Thoracic aorta (tissue), 2 donors: Measurements from ENCODE around the gene PRR27. TPM values are rescaled to one million over a fixed set of nuclear protein-coding genes. Genes with fewer than 3 reads are reported as not detected.
"Not testable (repeated sequence)": the region's sequence is repeated elsewhere in the genome, so short reads cannot be mapped to it uniquely, and the experiment has no call there.

Experiments used
- ATAC-seq: fragments of 150-250 bp; one replicate; pipeline ENCODE4 v1.8.0; 2017; ENCODE audit warnings: low read depth; ENCODE audit not compliant: insufficient number of reproducible peaks, low FRiP score
- DNase-seq: peaks from one replicate; pipeline ENCODE4 v3.0.0-alpha.2; 2020; ENCODE audit warnings: low spot score
- H3K27ac ChIP-seq, 2 donors: fragments of 200-600 bp; sonication (generic); 1 replicate in 1 of 2; 2 replicates in 1 of 2; pipeline ENCODE4 v1.5.1; 2016; ENCODE audit warnings: mild to moderate bottlenecking in 2 of 2, moderate library complexity in 2 of 2
- H3K27me3 ChIP-seq: fragments of 200-600 bp; sonication (generic); replicated peaks from 2 replicates; pipeline ENCODE4 v1.6.0; 2016; ENCODE audit warnings: mild to moderate bottlenecking; ENCODE audit not compliant: insufficient read depth
- H3K36me3 ChIP-seq: fragments of 200-600 bp; sonication (generic); one replicate; pipeline ENCODE4 v1.5.1; 2016
- H3K4me1 ChIP-seq, 2 donors: fragments of 200-600 bp; sonication (generic); 1 replicate in 1 of 2; 2 replicates in 1 of 2; pipeline versions ENCODE4 v1.5.1 to v1.6.0; 2016; ENCODE audit warnings: low read depth in 2 of 2, mild to moderate bottlenecking in 1 of 2; ENCODE audit not compliant: control insufficient read depth in 1 of 2
- H3K4me3 ChIP-seq: fragments of 200-600 bp; sonication (generic); 2 replicates; pipeline ENCODE4 v1.5.1; 2016; ENCODE audit warnings: mild to moderate bottlenecking
- H3K9me3 ChIP-seq: fragments of 200-600 bp; sonication (generic); 2 replicates; pipeline ENCODE4 v1.5.1; 2016
- total RNA-seq, 2 donors: library from RNA; depleted of rRNA; stranded (reverse); fragments of >200 nt; gene quantifications; one replicate each; pipeline versions ENCODE4 v1.1.0 to v1.2.3, GENCODE V29; 2016
- TF ChIP-seq, protein P1 (sequence below): fragments of 200-600 bp; sonication (generic); IDR thresholded peaks from one replicate; pipeline ENCODE4 v1.5.1; 2019; ENCODE audit warnings: antibody characterized with exemption

Gene PRR27
- total RNA-seq, 2 donors from 2014 or later, result not detected

- H3K4me3 ChIP-seq, result no peak overlapping the region
- no peaks in the 10 kb centered on the region for H3K4me1 ChIP-seq
- H3K27me3 ChIP-seq, result no peaks in the 10 kb centered on the region
- DNase-seq (no peak), ATAC-seq (no peak)
- H3K36me3 ChIP-seq, result no peaks in the 10 kb centered on the region
- TF ChIP-seq, protein P1, sequence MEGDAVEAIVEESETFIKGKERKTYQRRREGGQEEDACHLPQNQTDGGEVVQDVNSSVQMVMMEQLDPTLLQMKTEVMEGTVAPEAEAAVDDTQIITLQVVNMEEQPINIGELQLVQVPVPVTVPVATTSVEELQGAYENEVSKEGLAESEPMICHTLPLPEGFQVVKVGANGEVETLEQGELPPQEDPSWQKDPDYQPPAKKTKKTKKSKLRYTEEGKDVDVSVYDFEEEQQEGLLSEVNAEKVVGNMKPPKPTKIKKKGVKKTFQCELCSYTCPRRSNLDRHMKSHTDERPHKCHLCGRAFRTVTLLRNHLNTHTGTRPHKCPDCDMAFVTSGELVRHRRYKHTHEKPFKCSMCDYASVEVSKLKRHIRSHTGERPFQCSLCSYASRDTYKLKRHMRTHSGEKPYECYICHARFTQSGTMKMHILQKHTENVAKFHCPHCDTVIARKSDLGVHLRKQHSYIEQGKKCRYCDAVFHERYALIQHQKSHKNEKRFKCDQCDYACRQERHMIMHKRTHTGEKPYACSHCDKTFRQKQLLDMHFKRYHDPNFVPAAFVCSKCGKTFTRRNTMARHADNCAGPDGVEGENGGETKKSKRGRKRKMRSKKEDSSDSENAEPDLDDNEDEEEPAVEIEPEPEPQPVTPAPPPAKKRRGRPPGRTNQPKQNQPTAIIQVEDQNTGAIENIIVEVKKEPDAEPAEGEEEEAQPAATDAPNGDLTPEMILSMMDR, result no peak
- H3K9me3 ChIP-seq, result no peaks in the 10 kb centered on the region
- H3K27ac ChIP-seq, result no peak overlapping the region
These were observed 38.9 kb downstream of the PRR27 start for GRCh38 chr4:70192895-70193294.

- DNase-seq, result no peak
- no peak within 1 kb of the TSS for H3K4me3 ChIP-seq
- H3K4me1 ChIP-seq, result no peaks in the 10 kb centered on the region
- H3K27ac ChIP-seq, result no peak within 1 kb of the TSS
- TF ChIP-seq, protein P1, result no peak
- H3K27me3 ChIP-seq, result no peaks in the 10 kb centered on the region
- no peaks in the 10 kb centered on the region for H3K9me3 ChIP-seq
- ATAC-seq, result no peak
- no peaks in the 10 kb centered on the region for H3K36me3 ChIP-seq
These were observed 41.4 kb downstream of the PRR27 start, which contains the start of gene ODAM for GRCh38 chr4:70195425-70195824. Gene ODAM (plus strand): TSS chr4:70195725. CDS start chr4:70196544, 819 bp downstream.

DNA sequence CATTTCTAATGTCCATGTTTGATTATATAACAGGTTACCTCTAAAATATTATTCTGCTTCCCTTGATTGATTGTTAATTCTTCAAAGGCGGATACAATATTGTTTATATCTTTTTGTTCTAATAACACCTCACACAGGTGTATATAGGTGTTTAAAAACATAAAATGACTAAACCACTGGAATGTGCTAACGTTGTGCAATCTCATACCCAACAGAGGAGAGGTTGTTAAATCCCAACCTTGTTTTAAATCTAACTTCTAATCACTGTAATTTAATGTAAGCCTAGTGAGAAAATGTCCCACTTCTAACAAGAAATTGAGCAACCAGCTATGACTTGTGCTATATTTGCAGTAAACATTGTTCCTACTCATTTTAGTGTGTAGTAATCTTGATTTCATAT lies 42.8 kb downstream of the PRR27 start:
- TF ChIP-seq, protein P1, result no peak
- DNase-seq (no peak), ATAC-seq (no peak)
- H3K4me3 ChIP-seq, result no peak overlapping the region
- H3K4me1 ChIP-seq, result no peaks in the 10 kb centered on the region
- no peaks in the 10 kb centered on the region for H3K9me3 ChIP-seq
- H3K27me3 ChIP-seq, result no peaks in the 10 kb centered on the region
- no peaks in the 10 kb centered on the region for H3K36me3 ChIP-seq
- no peak overlapping the region for H3K27ac ChIP-seq

DNA sequence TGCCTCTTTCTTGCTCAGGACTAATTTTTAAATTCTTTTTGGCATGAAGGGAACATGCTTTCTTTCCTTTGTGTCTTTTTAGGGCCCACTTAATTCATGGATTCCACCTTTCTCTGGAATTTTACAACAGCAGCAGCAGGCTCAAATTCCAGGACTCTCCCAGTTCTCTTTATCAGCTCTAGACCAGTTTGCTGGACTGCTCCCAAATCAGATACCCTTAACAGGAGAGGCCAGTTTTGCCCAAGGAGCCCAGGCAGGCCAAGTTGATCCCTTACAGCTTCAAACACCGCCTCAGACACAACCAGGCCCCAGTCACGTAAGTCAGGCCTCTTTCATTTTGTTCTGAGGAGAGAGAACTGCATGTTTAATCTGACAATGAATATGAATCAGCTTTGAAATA lies 43.8 kb downstream of the PRR27 start:
- Histone ChIP-seq H3K4me3 (no peak overlapping the region), H3K27me3 (no peaks in the 10 kb centered on the region), H3K27ac (no peak overlapping the region), H3K36me3 (no peaks in the 10 kb centered on the region), H3K9me3 (no peaks in the 10 kb centered on the region), H3K4me1 (no peaks in the 10 kb centered on the region)
- TF ChIP-seq, protein P1, result no peak
- ATAC-seq, result no peak
- DNase-seq, result no peak

DNA sequence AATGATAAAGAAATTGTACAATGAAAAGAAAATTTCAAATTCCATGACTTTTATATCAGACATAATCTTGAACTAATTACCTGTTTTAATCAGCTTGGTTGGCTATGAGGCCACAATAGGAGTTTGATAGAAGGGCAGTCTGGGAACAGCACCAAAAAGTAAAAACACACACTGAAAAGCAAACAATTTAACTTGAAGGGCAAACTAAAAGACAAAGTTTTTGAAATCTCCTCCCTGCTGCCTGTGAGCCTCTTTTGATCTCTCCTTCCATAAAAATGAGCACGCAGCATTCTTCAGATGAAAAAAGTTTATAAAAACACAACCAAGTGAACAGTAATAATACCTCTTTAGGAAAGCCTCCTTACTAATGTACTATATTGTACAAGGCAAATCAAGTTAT lies 49.6 kb downstream of the PRR27 start:
- no peak for DNase-seq
- TF ChIP-seq, protein P1, result no peak
- no peaks in the 10 kb centered on the region for H3K4me1 ChIP-seq
- no peaks in the 10 kb centered on the region for H3K9me3 ChIP-seq
- no peak for ATAC-seq
- H3K4me3 ChIP-seq, result no peak overlapping the region
- no peaks in the 10 kb centered on the region for H3K27me3 ChIP-seq
- no peaks in the 10 kb centered on the region for H3K36me3 ChIP-seq
- H3K27ac ChIP-seq, result no peak overlapping the region

DNA sequence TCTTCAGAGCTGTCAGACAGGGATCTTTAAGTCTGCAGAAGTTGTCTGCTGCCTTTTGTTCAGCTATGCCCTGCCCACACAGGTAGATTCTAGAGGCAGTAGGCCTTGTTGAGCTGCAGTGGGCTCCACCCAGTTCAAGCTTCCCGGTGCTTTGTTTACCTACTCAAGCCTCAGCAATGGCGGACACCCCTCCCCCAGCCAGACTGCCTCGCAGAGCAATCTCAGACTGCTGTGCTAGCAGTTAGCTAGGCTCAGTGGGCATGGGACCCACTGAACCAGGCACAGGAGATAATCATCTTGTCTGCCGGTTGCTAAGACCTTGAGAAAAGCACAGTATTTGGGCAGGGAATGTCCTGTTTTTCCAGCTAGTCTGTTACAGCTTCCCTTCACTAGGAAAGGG lies 58.7 kb downstream of the PRR27 start:
- H3K4me1 ChIP-seq, H3K27ac ChIP-seq, DNase-seq, H3K9me3 ChIP-seq, H3K27me3 ChIP-seq, ATAC-seq, H3K4me3 ChIP-seq, H3K36me3 ChIP-seq: not testable (repeated sequence)
